T-helper 22 cell (primary cell): ENCODE results near the gene GLB1L3.
"Not testable (repeated sequence)": the region's sequence is repeated elsewhere in the genome, so short reads cannot be mapped to it uniquely, and the experiment has no call there.

ENCODE experiments used
- DNase-seq: peaks from one replicate; pipeline ENCODE4 v3.0.0-alpha.2; 2020; ENCODE audit warnings: low read depth

The GLB1L3 gene

DNA sequence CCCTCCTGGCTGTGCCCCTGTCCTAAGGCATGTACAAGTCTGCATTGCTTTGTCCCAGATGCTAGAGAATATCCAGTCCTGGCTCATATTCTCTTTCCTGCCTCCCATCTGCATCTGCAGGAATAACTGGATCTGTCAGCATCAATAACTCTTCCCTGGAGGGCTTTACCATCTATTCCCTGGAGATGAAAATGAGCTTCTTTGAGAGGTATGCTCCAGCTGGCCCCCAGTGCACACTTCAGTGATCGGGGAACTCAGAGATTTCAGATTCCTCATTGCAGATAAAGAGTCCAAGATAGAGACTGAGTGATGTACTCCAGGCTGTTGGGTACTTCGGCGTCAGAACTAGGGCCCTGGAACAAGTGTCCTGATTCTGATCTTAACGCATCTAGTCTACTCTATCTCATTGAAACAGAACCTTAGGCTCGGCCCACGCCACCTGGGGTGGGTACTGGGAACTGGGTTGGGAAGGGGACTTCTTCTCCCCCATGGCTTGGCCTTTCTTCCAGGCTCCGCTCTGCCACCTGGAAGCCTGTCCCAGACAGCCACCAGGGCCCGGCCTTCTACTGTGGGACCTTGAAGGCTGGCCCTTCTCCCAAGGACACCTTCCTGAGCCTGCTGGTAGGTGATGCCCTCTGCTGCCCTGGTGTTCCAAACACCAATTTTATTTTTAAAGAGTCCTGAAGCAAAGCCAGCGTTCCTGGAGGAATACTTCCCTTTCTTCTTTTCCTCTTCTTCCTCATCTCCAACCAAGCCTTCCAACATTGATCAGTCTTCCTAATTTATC is 37.8 kb downstream of the GLB1L3 start:
- no peak for DNase-seq

GRCh38 chr11:134317103-134317502 is 40.9 kb downstream of the GLB1L3 start:
- DNase-seq, result no peak

DNA sequence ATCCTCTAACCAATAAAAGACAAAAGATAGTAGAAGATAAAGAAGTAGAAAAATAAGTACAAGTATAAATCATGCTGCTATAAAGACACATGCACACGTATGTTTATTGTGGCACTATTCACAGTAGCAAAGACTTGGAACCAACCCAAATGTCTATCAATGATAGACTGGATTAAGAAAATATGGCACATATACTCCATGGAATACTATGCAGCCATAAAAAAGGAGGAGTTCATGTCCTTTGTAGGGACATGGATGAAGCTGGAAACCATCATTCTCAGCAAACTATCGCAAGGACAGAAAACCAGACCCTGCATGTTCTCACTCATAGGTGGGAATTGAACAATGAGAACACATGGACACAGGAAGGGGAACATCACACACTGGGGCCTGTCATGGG is 45.2 kb downstream of the GLB1L3 start:
- not testable (repeated sequence) for DNase-seq

GRCh38 chr11:134322553-134322952 is 46.4 kb downstream of the GLB1L3 start:
- DNase-seq, result no peak

- DNase-seq, result no peak
These were observed 52.3 kb downstream of the GLB1L3 start for GRCh38 chr11:134328433-134328832.

- no peak for DNase-seq
These were observed 54.6 kb downstream of the GLB1L3 start for GRCh38 chr11:134330611-134331353.

GRCh38 chr11:134331354-134332188 is 55.4 kb downstream of the GLB1L3 start, which contains the start of gene GLB1L2:
Gene GLB1L2, plus strand, starts transcription at chr11:134331988. Its CDS starts 74 bp downstream, at chr11:134332062.
- DNase-seq, result peak; percentile 69

- peak; percentile 7 for DNase-seq
These were observed 56.0 kb downstream of the GLB1L3 start for GRCh38 chr11:134332189-134332631.

- no peak for DNase-seq
These were observed 56.6 kb downstream of the GLB1L3 start for GRCh38 chr11:134332782-134333181.

DNA sequence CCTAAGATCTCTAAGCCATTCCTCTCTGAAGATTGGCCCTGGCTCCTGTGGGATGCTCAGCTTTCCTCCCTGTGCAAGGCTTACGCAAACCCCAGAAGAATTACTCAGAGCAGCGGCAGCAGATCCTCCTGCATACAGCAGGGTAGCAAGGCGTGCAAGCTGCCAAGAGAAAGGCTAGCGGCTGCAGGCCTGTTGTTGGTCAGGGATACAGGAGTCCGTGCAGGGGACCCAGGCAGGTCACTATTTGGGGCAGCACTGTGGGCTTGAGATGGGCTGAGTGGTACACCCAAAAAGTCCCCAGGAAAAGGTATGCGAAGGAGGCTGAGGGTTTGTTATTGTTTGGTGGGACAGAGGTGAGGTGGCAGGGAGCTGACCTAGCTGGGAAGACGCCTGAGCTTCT is 57.1 kb downstream of the GLB1L3 start:
- DNase-seq, result no peak

- no peak for DNase-seq
These were observed 57.8 kb downstream of the GLB1L3 start for GRCh38 chr11:134333946-134334345.

- DNase-seq, result no peak
These were observed 58.8 kb downstream of the GLB1L3 start for GRCh38 chr11:134334796-134335571.

GRCh38 chr11:134337051-134337450 is 60.9 kb downstream of the GLB1L3 start:
- no peak for DNase-seq

GRCh38 chr11:134338068-134338467 is 61.9 kb downstream of the GLB1L3 start:
- DNase-seq, result no peak

- DNase-seq, result no peak
These were observed 62.5 kb downstream of the GLB1L3 start for GRCh38 chr11:134338654-134339053.

GRCh38 chr11:134339756-134340155 is 63.6 kb downstream of the GLB1L3 start:
- DNase-seq, result no peak

GRCh38 chr11:134340354-134340964 is 64.3 kb downstream of the GLB1L3 start:
- DNase-seq, result no peak

DNA sequence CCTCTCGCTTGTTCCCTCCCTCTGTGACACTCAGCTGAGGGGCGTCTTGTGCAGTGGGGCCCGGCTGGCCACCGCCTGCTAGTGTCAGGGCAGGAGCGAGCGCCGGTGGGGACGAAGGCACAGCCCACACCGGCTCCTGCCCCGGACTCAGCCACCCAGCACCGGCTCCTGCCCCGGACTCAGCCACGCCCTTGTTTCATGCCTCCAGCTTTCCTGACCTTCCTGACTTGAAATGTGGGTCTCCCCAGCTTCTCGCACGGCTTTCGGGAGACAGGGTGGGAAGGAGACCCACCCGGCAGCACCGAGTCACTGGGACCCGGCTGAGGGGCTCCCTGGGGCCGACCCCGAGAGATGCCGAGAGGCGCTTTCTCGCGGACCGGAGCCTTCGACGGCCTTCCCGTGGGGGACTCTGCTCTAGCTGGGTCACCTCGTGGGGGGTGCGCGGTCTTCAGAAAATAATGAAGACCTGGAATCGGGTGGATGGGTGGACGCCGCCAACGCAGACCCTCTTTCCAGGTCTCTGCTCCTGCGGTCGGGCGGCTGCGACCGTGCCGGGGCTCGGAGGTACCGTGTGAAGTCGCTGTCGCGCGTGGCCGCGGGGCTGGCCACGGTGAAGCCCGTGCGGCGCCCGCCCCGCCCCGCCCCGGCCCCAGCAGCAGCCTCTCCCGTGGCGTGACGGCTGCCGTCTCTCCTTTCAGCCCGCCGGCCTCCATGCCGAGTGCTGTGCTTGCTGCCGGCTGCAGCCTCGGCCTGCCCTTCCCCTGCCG is 65.8 kb downstream of the GLB1L3 start:
- no peak for DNase-seq

GRCh38 chr11:134342572-134343340 is 66.6 kb downstream of the GLB1L3 start:
- no peak for DNase-seq

GRCh38 chr11:134343646-134344045 is 67.5 kb downstream of the GLB1L3 start:
- DNase-seq, result no peak
